Daoy (cell line): Measurements from ENCODE around the gene KIF5A. TPM values are rescaled to one million over a fixed set of nuclear protein-coding genes. Genes with fewer than 3 reads are reported as not detected.
A peak's percentile ranks its signal among the peaks of the same experiment; 100 is the strongest.
"Not testable (repeated sequence)": the region's sequence is repeated elsewhere in the genome, so short reads cannot be mapped to it uniquely, and the experiment has no call there.

ENCODE experiments used
- DNase-seq: peaks from one replicate; pipeline ENCODE4 v3.0.0-alpha.2; 2015; ENCODE audit warnings: low read depth
- total RNA-seq: library from RNA; depleted of rRNA; stranded (reverse); fragments of >200 nt; shearing (Covaris generic); gene quantifications from 2 replicates; pipeline ENCODE4 v1.2.3, GENCODE V29; 2014

Gene KIF5A
- total RNA-seq, 1 experiment from 2014 or later = 0.69 TPM

DNA sequence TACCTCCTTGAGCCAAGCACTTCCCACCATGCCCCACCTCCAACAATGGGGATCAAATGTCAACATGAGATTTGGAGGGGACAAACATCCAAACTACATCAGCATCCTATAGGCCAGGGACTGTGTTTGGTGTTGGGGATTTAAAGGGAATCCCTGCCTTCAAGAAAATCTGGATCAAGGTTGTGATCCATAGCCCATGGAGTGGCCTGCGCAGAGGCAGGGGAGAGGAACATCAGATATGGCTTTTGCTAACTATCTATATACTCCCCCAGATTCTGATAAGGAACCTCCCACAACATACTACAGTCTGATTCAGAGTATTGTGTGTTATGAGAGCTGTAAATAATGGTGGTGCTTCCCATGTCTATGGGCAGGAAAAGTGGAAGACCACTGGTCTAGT is 5.1 kb downstream of the KIF5A start:
- no peak for DNase-seq

DNA sequence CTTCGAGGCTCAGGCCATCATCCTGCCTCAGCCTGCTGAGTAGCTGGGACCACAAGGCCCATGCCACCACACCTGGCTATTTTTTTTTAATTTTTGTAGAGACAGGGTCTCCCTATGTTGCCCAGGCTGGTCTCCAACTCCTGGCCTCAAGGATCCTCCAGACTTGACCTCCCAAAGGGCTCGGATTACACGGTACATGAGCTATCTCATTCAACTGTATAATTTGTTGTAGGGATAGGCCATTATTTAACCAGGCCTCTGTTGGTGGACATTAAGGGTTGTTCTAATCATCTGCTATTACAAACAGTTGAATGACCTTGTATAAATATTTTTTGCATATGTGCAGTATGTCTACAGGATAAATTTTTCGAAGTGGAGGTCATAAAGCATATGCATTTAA is 9.0 kb downstream of the KIF5A start:
- DNase-seq = no peak

DNA sequence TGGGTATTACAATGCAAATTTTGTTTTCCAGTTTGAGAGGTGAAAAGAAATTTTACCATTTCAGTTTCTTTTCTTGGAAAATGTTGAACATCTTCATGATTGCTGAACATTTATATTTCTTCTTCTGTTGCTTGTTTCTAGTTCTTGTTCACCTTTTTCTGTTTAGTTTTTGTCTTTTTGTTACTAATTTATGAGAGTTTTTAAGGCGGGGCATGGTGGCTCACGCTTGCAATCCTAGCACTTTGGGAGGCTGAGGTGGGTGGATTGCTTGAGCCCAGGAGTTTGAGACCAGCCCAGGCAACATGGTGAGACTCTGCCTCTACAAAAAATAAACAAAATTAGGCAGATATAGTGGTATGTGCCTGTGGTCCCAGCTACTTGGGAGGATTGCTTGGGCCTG is 10.7 kb downstream of the KIF5A start:
- DNase-seq = no peak

DNA sequence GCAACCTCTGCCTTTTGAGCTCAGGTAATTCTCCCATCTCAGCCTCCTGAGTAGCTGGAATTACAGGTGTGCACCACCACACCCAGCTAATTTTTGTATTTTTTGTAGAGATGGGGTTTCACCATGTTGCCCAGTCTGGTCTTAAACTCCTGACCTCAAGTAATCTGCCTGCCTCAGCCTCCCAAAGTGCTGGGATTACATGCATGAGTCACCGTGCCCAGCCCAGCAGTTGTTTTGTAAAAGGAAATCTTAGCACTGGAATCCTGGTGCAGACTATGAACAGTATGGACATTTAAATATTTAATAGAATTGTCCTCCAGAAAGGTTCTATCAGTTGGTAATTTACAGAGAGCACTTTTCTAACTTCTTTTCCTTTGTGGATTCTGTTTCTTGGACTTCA is 11.3 kb downstream of the KIF5A start:
- peak; percentile 27 for DNase-seq

DNA sequence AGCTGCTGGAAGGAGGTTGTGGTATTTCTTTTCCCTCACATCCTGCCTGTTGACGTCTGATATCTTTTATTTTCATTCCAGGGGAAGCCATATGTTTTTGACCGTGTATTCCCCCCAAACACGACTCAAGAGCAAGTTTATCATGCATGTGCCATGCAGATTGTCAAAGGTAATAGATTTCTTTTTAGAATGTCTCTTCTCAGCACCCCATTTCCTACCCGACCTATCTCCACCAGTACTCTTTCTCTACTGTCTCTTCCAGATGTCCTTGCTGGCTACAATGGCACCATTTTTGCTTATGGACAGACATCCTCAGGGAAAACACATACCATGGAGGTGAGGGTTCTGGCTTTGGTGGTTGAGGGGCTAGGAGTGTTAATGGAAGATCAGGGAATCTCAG is 13.5 kb downstream of the KIF5A start:
- DNase-seq = no peak

DNA sequence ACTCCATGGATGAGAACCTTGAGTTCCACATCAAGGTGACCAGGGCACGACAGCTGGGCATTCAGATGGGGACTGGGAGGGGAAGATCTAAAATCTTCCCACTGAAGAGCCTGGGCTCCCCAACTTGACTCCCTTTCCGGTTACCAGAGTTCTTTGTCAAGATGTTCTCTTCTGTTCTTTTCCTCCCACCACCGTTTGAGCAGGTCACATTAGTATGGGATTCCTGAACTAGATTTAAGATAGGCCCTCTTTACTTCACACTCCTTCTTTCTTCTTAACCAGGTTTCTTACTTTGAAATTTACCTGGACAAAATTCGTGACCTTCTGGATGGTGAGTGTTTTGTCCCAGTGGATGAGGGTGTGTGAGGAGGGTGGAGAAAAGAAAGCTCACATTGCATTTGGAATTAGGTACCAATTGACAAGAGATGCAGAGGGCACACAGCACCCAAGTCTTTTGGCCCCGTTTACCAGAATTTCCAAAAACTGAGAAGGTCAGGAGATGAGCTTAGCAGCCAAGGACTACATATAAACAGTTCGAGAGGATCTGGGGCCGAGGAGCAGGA is 14.4 kb downstream of the KIF5A start:
- no peak for DNase-seq

DNA sequence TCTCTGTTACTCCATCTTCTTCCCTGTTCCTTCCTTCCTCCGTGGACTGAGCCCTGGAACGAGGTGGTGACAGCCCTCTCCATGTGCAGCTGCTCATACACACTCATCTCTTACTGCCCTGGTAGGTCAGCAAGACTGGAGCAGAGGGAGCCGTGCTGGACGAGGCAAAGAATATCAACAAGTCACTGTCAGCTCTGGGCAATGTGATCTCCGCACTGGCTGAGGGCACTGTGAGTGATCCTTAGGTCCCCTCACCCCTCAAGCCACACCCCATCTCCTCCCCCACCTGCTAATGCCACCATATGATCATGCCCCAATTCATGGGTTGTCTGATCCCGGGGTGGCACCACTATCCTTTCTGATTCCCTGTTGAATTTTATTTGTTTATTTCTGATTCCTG is 19.0 kb downstream of the KIF5A start:
- DNase-seq = no peak

DNA sequence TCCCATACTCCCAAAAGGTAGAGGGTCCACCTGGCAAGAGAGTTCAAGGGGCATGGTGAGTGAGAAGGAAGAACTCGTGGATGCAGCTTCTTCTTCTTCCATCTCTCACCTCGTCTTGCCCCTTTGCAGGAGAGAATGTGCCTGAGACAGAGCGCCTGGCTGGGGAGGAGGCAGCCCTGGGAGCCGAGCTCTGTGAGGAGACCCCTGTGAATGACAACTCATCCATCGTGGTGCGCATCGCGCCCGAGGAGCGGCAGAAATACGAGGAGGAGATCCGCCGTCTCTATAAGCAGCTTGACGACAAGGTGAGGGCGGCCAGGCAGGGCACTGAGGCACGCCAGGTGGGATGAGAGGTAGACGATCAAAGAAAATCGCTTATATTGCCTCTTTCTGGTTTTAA is 20.0 kb downstream of the KIF5A start:
- no peak for DNase-seq

DNA sequence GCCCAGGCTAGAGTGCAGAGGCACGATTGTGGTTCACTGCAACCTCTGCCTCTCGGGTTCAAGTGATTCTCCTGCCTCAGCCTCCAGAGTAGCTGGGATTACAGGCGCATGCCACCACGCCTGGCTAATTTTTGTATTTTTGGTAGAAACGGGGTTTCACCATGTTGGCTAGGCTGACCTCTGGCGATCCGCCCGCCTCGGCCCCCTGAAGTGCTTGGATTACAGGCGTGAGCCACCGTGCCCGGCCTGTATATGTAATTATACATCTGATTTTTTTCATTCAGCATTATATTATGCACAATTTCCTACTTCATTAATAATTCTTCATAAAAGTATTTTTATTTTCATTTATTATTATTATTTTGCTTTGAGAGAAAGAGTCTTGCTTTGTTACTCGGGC is 20.6 kb downstream of the KIF5A start:
- DNase-seq = not testable (repeated sequence)

DNA sequence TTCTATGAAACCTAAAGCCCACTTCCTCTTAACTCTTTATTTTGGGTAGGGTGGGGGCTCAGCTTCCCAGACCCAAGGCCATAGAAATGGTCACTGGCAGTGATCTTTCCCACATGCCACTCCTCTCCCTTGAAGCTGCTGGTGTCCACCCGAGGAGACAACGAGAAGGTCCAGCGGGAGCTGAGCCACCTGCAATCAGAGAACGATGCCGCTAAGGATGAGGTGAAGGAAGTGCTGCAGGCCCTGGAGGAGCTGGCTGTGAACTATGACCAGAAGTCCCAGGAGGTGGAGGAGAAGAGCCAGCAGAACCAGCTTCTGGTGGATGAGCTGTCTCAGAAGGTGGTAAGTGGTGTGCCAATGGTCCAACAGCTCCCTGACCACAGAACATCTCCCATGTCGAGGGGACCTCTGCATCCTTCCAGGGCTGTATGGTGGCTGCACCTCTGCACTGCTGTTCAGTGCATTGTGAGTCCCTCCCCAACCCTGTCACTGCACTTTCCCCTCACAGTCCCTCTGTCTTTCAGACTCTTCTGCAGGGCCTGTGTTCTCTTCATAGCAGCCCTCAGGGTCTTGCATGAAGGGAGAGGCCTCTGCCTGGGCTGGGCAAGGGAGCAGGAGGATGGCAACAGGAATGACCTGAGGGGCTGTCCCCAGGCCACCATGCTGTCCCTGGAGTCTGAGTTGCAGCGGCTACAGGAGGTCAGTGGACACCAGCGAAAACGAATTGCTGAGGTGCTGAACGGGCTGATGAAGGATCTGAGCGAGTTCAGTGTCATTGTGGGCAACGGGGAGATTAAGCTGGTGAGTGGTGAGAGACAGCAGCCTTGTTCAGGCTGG is 22.3 kb downstream of the KIF5A start:
- DNase-seq = no peak

DNA sequence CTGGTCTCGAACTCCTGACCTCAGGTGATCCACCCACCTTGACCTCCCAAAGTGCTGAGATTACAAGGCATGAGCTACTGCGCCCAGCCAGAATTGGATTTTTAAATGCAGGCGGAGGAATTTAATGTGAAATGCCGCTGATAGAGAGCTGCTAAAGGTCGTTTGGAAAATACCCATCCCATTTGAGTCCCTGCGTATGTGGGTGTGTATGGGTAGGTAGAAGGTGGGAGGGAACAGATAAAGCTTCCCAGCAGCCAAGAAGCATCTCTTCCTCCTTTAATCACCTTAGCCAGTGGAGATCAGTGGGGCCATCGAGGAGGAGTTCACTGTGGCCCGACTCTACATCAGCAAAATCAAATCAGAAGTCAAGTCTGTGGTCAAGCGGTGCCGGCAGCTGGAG is 25.0 kb downstream of the KIF5A start:
- DNase-seq = no peak

DNA sequence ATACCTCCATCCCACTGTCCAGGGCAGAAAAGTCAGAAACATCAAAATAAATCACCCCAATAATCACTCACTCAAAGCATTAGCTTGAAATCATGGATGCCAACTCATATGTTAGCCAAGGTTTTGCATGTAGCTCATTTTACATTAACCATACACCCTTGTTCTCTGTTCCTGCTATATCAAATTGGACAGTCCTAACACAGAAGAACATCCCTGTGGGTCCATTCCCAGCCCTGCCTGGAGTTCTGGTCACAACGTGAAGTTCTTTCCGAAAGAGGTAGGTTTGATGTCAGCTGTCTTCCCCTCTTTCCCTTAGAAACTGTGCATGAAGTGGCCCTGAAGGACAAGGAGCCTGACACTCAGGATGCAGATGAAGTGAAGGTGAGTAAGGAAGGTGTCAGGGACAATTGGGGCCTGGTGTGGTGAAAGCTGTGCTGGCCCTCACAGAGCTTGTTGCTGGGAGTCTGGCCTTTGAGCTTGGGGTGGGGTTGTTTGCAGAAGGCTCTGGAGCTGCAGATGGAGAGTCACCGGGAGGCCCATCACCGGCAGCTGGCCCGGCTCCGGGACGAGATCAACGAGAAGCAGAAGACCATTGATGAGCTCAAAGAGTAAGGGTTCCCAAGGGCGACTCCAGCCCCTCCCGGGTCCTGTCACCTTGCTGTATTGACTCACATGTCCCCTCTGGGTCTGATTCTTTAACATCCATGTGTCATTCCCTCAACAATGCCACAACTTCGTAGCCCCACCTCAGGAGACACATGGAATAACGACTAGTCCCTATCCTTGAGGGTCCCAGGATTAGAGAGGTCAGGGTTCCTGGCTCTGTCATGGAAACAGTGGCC is 26.1 kb downstream of the KIF5A start:
- no peak for DNase-seq

DNA sequence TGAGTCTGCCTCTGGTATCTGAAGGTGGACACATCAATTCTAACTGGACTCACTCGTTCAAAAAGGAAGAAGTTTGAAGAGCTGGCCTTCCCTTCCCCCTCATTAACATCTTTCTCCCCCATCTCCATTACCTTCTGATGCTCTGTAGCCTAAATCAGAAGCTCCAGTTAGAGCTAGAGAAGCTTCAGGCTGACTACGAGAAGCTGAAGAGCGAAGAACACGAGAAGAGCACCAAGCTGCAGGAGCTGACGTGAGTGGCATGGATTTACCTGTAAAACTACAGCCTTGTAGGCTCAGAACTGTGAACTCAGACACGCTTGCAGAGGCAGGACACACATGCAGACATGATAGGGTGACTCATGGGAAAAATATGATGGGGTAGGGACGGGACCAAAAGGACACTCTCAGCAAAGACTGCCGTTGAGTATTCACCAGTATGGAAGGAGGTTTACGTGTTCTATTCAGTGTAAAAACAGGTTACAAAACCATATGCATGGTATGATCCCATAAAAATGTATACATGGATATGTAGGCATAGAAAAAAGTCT is 26.8 kb downstream of the KIF5A start:
- DNase-seq = peak; percentile 32

DNA sequence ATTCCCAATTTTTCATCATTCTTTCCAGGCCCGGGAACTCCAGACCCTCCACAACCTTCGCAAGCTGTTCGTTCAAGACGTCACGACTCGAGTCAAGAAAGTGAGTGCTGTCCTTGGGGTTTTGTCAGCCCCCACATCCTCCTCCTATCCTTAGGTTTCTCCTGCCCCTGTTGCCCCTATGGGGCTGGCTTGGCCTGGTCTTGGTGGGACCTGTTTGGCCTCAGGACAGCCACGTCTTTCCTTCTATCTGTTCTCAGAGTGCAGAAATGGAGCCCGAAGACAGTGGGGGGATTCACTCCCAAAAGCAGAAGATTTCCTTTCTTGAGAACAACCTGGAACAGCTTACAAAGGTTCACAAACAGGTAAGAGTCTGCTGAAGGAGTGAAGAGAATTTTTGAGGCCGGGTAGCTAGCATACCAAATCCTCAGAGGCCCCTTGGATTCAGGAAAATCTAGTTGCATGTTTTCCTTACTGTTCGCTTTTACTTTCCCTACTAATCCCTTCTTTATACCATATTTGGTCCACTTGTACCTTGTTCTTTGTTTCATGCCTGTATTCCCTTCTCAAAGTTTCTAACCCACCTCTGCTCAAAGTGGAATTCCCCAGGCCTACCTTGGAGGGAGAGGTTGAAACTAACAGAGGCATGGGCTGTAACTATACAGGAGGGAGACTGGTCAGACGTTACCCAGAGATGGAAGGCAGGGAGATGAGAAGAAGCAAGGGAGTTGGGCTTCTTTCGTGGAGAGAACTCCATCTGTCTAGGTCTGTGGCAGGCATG is 28.3 kb downstream of the KIF5A start:
- DNase-seq = no peak

DNA sequence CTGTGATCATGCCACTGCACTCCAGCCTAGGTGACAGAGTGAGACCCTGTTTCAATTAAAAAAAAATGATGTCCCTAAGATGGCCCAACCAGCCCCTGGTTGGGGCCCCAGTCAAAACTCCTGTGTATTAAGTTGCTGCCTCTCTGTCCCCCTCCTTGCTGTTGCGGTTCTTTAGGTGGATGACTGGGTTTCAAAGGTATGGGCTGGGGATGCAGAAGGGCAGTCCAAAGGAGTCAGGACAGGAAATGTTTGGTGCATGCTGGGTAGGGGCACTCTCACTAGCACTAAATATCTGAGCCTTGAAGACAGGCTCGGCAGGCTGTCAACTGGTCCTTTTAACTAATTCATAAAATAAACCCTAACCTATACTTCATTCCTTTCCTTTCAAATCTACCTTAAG is 29.2 kb downstream of the KIF5A start:
- peak; percentile 25 for DNase-seq

DNA sequence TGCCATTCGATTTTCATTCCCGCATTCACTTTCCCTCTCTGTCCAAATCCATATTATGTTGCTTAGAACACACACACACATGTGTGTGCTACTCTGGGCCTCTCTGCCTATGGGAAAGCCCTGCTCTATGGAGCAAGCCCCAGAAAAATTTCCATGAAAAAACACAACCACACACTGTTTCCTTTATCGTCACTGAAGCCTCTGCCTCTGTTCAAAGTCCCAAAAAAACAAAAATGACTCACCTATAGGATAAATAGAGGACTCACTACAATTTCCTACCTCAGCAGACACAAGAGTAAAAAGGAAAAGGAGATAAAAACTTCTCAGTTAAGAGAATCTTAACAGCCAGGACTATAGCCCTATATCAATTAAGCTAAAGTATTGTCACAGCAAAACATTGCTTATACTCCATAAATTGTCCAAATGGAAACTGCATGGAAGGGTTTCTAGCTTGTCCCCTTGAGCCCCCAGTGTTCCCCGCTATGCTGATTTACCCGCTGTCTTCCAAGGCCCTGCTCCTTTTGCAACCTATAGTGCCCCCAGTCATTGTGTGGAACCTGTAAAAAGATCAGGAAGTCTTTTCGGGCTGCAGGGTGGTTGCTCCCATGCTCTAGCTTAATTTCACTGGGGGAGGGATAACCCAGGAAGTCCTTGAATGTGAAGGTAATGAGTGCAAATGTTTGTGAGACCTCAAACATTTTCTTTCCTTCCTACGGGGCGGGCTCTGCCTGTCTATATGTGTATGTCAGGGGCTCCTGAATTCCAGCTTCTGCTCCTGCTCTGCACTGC is 30.0 kb downstream of the KIF5A start:
- DNase-seq = peak; percentile 17

DNA sequence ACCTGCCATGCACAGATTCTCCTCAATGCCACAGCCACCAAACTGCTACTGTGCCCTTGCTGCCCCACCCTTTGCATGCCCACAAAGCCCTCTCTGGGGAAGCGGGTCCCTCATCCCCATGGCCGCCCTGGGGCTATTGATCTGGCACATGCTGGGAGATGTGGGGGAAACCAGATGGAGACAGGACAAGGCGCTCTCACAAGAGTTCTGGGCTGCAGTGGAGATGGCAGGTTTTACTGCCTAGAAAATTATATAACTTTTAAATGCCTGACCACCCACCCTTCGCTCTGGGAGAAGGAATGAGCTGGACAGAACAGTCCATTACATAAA is 30.6 kb downstream of the KIF5A start:
- no peak for DNase-seq

DNA sequence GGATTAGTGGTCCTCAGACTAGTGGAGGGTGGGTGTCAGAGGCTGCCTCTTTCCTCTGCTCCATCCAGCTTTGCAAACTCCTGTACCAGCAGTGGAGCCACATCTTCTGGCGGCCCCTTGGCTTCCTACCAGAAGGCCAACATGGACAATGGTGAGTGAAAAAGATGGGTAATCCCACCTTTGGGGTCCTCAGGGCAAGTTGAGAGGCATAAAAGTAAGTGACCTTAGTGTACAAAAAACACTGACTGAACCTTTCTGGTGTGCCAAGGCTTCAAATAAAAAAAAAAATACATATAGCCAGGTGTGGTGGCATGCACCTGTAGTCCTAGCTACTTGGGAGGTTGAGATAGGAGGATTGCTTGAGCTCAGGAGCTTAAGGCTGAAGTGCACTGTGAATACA is 32.0 kb downstream of the KIF5A start:
- no peak for DNase-seq

DNA sequence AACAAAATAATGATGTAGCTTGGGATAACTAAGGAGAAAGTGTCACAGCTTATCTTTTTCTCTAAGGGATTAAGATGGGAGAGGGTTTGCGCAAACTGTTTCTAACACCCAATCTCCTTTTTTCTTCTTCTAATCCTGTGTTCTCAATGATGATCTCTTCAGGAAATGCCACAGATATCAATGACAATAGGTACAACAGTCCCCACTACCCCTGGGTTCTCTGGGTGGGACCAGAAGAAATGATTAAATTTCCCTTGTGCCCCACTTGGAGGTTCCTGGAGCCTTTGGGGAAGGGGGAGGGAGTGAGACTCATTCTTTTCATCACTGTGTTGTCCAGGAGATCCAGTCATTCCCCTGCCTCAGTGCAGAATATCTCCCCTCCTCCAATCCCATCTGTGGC is 32.6 kb downstream of the KIF5A start:
- no peak for DNase-seq

DNA sequence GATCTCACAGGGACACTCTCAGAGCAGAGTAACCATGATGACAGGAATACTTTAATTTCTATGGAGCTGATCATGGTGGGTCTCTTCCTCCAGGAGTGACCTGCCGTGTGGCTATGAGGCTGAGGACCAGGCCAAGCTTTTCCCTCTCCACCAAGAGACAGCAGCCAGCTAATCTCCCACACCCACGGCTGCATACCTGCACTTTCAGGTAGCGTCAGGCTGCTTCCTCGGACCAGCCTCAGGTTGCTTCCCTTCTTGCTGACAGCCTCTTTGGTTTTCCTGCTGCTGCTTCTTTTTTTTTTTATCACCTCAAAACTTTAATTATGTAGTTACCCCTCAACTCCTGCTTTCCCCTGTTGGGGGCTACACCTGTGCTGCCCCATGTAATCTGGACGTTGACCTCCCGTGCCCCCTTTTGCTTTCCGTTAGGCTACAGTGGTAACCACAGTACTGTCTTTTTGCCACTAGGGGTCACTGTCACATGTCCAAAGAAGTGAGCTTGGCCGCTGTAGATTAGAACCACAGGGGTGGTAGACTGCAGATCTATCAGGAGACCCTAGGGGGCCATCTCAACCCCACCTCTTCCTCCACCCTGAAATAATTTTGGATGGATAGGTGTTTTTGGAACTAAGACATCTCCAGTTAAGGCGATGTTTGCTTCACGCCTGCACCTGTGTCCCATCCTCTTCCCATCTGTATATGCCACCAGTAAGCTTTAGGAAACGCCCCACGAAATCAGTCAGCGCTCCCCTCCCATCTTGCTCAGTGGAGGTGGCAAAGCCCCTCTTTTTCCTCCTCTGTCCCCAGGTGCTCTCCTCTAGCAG is 33.4 kb downstream of the KIF5A start:
- peak; percentile 73 for DNase-seq
